GM23338 (cell line): Measurements from ENCODE around the gene WFDC12. TPM values are rescaled to one million over a fixed set of nuclear protein-coding genes. Genes with fewer than 3 reads are reported as not detected.

Source experiments
- ATAC-seq: fragments of 200-7000 bp; cut with Tn5 transposase; 3 replicates; pipeline ENCODE4 v1.9.1; 2020
- DNase-seq: peaks from one replicate; pipeline ENCODE4 v3.0.0-alpha.2; 2015; ENCODE audit warnings: low spot score
- H2AFZ ChIP-seq: fragments of 200-600 bp; sonication (generic); 2 replicates; pipeline ENCODE4 v1.8.0; 2016; ENCODE audit warnings: antibody characterized with exemption, mild to moderate bottlenecking, moderate library complexity
- H3F3A ChIP-seq: fragments of 200-600 bp; sonication (generic); replicated peaks from 2 replicates; pipeline ENCODE4 v1.8.0; 2017; ENCODE audit warnings: antibody characterized with exemption, mixed run types, low read depth
- H3K27ac ChIP-seq: fragments of 200-600 bp; sonication (generic); 2 replicates; pipeline ENCODE4 v1.6.1; 2016; ENCODE audit warnings: low read depth
- H3K27me3 ChIP-seq: fragments of 200-600 bp; sonication (generic); 2 replicates; pipeline ENCODE4 v1.8.0; 2016; ENCODE audit warnings: mild to moderate bottlenecking, mixed run types, moderate library complexity; ENCODE audit not compliant: insufficient read depth
- H3K36me3 ChIP-seq: fragments of 200-600 bp; sonication (generic); 2 replicates; pipeline ENCODE4 v1.8.0; 2016; ENCODE audit warnings: mild to moderate bottlenecking; ENCODE audit not compliant: insufficient read depth
- H3K4me1 ChIP-seq: fragments of 200-600 bp; sonication (generic); 2 replicates; pipeline ENCODE4 v1.8.0; 2016; ENCODE audit warnings: mild to moderate bottlenecking, moderate library complexity; ENCODE audit not compliant: insufficient read depth
- H3K4me2 ChIP-seq: fragments of 200-600 bp; sonication (generic); 2 replicates; pipeline ENCODE4 v1.7.1; 2017; ENCODE audit warnings: mixed run types
- H3K4me3 ChIP-seq: fragments of 200-600 bp; sonication (generic); 2 replicates; pipeline ENCODE4 v1.6.1; 2016; ENCODE audit warnings: mixed run types
- H3K79me2 ChIP-seq: fragments of 200-600 bp; sonication (generic); replicated peaks from 2 replicates; pipeline ENCODE4 v1.8.0; 2017; ENCODE audit warnings: mild to moderate bottlenecking; ENCODE audit not compliant: insufficient read depth
- H3K9me2 ChIP-seq: fragments of 200-600 bp; sonication (generic); 2 replicates; pipeline ENCODE4 v1.8.0; 2017; ENCODE audit not compliant: insufficient read depth
- H4K20me1 ChIP-seq: fragments of 200-600 bp; sonication (generic); replicated peaks from 2 replicates; pipeline ENCODE4 v1.8.0; 2017; ENCODE audit warnings: mild to moderate bottlenecking; ENCODE audit not compliant: insufficient read depth
- H3K27ac Mint-ChIP-seq: 2 replicates; pipeline ENCODE4 v1.8.0; 2020; ENCODE audit warnings: inconsistent platforms, mild to moderate bottlenecking, moderate library complexity, mixed read lengths
- H3K27me3 Mint-ChIP-seq: 3 replicates; pipeline ENCODE4 v1.8.0; 2022; ENCODE audit warnings: low read depth, mild to moderate bottlenecking, moderate library complexity, mixed read lengths, inconsistent platforms; ENCODE audit not compliant: insufficient read depth, poor library complexity
- H3K36me3 Mint-ChIP-seq: 3 replicates; pipeline ENCODE4 v1.8.0; 2021; ENCODE audit warnings: low read depth, mild to moderate bottlenecking, inconsistent platforms, moderate library complexity, mixed read lengths
- H3K4me1 Mint-ChIP-seq: 3 replicates; pipeline ENCODE4 v1.8.0; 2020; ENCODE audit warnings: mild to moderate bottlenecking, inconsistent platforms, mixed read lengths
- H3K4me3 Mint-ChIP-seq: 3 replicates; pipeline ENCODE4 v1.8.0; 2021; ENCODE audit warnings: moderate library complexity, mild to moderate bottlenecking, inconsistent platforms, mixed read lengths
- H3K9me3 Mint-ChIP-seq: 3 replicates; pipeline ENCODE4 v1.8.0; 2020; ENCODE audit warnings: moderate library complexity, mild to moderate bottlenecking, inconsistent platforms, mixed read lengths
- CREB1 ChIP-seq: fragments of 250-450 bp; sonication (Bioruptor Pico); IDR thresholded peaks from 2 replicates; pipeline ENCODE4 v1.5.0; 2020; ENCODE audit warnings: low read depth, mild to moderate bottlenecking, moderate library complexity
- EZH2 ChIP-seq: fragments of 200-600 bp; sonication (generic); IDR thresholded peaks from one replicate; pipeline ENCODE4 v1.8.0; 2017; ENCODE audit warnings: antibody characterized with exemption, mild to moderate bottlenecking, low read depth; ENCODE audit not compliant: unreplicated experiment
- EZH2phosphoT487 ChIP-seq: fragments of 200-600 bp; sonication (generic); IDR thresholded peaks from one replicate; pipeline ENCODE4 v1.8.1; 2018; ENCODE audit warnings: antibody characterized with exemption; ENCODE audit not compliant: unreplicated experiment
- JUNB ChIP-seq: IDR thresholded peaks from one replicate; pipeline ENCODE4 v1.6.1; 2016; ENCODE audit warnings: antibody characterized with exemption; ENCODE audit not compliant: unreplicated experiment
- NANOG ChIP-seq: IDR thresholded peaks from 2 replicates; pipeline ENCODE4 v1.6.1; 2016; ENCODE audit warnings: antibody characterized with exemption, borderline replicate concordance
- POLR2AphosphoS5 ChIP-seq: IDR thresholded peaks from 2 replicates; pipeline ENCODE4 v1.6.1; 2016; ENCODE audit warnings: antibody characterized with exemption, low read depth
- STAT1 ChIP-seq: IDR thresholded peaks from one replicate; pipeline ENCODE4 v1.6.1; 2016; ENCODE audit warnings: antibody characterized with exemption; ENCODE audit not compliant: unreplicated experiment
- ZNF114 ChIP-seq: fragments of 250-450 bp; sonication (Bioruptor Pico); IDR thresholded peaks from 2 replicates; pipeline ENCODE4 v1.5.0; 2020; ENCODE audit warnings: mild to moderate bottlenecking, moderate library complexity
- ZNF331 ChIP-seq: fragments of 250-450 bp; sonication (Bioruptor Pico); IDR thresholded peaks from 2 replicates; pipeline ENCODE4 v1.5.0; 2020; ENCODE audit warnings: low read depth, mild to moderate bottlenecking, moderate library complexity
- polyA plus RNA-seq: library from polyadenylated mRNA; unstranded; fragments of >200 nt; fragmentation: Nextera tagmentation; extraction: Ambion mirVana; gene quantifications from 2 replicates; pipeline ENCODE4 v1.2.1, GENCODE V29; 2016
- total RNA-seq: library from RNA; depleted of rRNA; stranded (reverse); fragments of >200 nt; shearing (Covaris generic); gene quantifications from 2 replicates; pipeline ENCODE4 v1.2.3, GENCODE V29; 2014
- TF ChIP-seq, protein P1 (sequence below): IDR thresholded peaks from 2 replicates; pipeline ENCODE4 v1.6.1; 2016; ENCODE audit warnings: antibody characterized with exemption
- TF ChIP-seq, protein P2 (sequence below): IDR thresholded peaks from one replicate; pipeline ENCODE4 v1.6.1; 2018; ENCODE audit warnings: antibody characterized with exemption; ENCODE audit not compliant: unreplicated experiment
- TF ChIP-seq, protein P3 (sequence below): fragments of 250-450 bp; sonication (Bioruptor Pico); IDR thresholded peaks from 2 replicates; pipeline ENCODE4 v1.5.0; 2020; ENCODE audit warnings: mild to moderate bottlenecking, moderate library complexity
- TF ChIP-seq, protein P4 (sequence below), 2 experiments: fragments of 200-600 bp in 1 of 2; sonication (generic) in 1 of 2; conservative IDR thresholded peaks; 2 replicates each; pipeline versions ENCODE4 v1.5.1 to v1.6.1; 2016 to 2017; ENCODE audit warnings: antibody characterized with exemption in 2 of 2, low read depth in 2 of 2, mild to moderate bottlenecking in 2 of 2, moderate library complexity in 1 of 2

Gene WFDC12
- total and polyA plus RNA-seq, 2 experiments from 2014 or later = not detected

DNA sequence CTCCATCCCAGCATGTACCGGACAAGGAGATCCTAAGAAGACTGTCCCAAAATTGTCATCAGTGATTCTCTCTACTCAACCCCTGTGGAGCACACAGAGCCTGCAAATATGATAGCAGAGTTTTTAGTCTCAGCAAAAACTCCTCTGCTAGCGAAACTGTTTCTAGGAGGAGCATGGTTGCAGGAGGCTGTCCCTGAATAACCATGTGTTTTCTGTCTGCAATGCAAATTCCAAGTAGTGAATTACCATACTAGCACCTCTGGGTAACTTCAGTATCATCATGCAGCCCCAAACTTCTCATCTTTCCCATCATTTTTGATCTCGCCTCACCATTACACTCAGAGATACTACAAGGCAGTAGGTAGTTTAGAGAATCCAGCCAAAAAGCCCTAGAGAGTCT, 24.8 kb upstream of the WFDC12 start:
- Histone ChIP-seq H3K4me2 (no peak overlapping the region), H3K4me3 (no peak overlapping the region), H3K9me2 (no peaks in the 10 kb centered on the region; the same call in 1 of the 2 replicates), H3F3A (no peaks in the 10 kb centered on the region), H3K27ac (no peak overlapping the region), H3K79me2 (no peaks in the 10 kb centered on the region), H3K36me3 (no peaks in the 10 kb centered on the region), H3K4me1 (no peaks in the 10 kb centered on the region), H2AFZ (no peak overlapping the region), H4K20me1 (no peaks in the 10 kb centered on the region), H3K27me3 (no peaks in the 10 kb centered on the region)
- no peaks in the 10 kb centered on the region for H3K4me1 Mint-ChIP-seq
- no peak overlapping the region for H3K27ac Mint-ChIP-seq
- TF ChIP-seq, protein P1, sequence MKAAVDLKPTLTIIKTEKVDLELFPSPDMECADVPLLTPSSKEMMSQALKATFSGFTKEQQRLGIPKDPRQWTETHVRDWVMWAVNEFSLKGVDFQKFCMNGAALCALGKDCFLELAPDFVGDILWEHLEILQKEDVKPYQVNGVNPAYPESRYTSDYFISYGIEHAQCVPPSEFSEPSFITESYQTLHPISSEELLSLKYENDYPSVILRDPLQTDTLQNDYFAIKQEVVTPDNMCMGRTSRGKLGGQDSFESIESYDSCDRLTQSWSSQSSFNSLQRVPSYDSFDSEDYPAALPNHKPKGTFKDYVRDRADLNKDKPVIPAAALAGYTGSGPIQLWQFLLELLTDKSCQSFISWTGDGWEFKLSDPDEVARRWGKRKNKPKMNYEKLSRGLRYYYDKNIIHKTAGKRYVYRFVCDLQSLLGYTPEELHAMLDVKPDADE = no peak
- no peak for TF ChIP-seq EZH2
- TF ChIP-seq CREB1 = no peak
- no peak for TF ChIP-seq ZNF331
- TF ChIP-seq, protein P2, sequence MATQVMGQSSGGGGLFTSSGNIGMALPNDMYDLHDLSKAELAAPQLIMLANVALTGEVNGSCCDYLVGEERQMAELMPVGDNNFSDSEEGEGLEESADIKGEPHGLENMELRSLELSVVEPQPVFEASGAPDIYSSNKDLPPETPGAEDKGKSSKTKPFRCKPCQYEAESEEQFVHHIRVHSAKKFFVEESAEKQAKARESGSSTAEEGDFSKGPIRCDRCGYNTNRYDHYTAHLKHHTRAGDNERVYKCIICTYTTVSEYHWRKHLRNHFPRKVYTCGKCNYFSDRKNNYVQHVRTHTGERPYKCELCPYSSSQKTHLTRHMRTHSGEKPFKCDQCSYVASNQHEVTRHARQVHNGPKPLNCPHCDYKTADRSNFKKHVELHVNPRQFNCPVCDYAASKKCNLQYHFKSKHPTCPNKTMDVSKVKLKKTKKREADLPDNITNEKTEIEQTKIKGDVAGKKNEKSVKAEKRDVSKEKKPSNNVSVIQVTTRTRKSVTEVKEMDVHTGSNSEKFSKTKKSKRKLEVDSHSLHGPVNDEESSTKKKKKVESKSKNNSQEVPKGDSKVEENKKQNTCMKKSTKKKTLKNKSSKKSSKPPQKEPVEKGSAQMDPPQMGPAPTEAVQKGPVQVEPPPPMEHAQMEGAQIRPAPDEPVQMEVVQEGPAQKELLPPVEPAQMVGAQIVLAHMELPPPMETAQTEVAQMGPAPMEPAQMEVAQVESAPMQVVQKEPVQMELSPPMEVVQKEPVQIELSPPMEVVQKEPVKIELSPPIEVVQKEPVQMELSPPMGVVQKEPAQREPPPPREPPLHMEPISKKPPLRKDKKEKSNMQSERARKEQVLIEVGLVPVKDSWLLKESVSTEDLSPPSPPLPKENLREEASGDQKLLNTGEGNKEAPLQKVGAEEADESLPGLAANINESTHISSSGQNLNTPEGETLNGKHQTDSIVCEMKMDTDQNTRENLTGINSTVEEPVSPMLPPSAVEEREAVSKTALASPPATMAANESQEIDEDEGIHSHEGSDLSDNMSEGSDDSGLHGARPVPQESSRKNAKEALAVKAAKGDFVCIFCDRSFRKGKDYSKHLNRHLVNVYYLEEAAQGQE = no peak
- TF ChIP-seq, protein P3, sequence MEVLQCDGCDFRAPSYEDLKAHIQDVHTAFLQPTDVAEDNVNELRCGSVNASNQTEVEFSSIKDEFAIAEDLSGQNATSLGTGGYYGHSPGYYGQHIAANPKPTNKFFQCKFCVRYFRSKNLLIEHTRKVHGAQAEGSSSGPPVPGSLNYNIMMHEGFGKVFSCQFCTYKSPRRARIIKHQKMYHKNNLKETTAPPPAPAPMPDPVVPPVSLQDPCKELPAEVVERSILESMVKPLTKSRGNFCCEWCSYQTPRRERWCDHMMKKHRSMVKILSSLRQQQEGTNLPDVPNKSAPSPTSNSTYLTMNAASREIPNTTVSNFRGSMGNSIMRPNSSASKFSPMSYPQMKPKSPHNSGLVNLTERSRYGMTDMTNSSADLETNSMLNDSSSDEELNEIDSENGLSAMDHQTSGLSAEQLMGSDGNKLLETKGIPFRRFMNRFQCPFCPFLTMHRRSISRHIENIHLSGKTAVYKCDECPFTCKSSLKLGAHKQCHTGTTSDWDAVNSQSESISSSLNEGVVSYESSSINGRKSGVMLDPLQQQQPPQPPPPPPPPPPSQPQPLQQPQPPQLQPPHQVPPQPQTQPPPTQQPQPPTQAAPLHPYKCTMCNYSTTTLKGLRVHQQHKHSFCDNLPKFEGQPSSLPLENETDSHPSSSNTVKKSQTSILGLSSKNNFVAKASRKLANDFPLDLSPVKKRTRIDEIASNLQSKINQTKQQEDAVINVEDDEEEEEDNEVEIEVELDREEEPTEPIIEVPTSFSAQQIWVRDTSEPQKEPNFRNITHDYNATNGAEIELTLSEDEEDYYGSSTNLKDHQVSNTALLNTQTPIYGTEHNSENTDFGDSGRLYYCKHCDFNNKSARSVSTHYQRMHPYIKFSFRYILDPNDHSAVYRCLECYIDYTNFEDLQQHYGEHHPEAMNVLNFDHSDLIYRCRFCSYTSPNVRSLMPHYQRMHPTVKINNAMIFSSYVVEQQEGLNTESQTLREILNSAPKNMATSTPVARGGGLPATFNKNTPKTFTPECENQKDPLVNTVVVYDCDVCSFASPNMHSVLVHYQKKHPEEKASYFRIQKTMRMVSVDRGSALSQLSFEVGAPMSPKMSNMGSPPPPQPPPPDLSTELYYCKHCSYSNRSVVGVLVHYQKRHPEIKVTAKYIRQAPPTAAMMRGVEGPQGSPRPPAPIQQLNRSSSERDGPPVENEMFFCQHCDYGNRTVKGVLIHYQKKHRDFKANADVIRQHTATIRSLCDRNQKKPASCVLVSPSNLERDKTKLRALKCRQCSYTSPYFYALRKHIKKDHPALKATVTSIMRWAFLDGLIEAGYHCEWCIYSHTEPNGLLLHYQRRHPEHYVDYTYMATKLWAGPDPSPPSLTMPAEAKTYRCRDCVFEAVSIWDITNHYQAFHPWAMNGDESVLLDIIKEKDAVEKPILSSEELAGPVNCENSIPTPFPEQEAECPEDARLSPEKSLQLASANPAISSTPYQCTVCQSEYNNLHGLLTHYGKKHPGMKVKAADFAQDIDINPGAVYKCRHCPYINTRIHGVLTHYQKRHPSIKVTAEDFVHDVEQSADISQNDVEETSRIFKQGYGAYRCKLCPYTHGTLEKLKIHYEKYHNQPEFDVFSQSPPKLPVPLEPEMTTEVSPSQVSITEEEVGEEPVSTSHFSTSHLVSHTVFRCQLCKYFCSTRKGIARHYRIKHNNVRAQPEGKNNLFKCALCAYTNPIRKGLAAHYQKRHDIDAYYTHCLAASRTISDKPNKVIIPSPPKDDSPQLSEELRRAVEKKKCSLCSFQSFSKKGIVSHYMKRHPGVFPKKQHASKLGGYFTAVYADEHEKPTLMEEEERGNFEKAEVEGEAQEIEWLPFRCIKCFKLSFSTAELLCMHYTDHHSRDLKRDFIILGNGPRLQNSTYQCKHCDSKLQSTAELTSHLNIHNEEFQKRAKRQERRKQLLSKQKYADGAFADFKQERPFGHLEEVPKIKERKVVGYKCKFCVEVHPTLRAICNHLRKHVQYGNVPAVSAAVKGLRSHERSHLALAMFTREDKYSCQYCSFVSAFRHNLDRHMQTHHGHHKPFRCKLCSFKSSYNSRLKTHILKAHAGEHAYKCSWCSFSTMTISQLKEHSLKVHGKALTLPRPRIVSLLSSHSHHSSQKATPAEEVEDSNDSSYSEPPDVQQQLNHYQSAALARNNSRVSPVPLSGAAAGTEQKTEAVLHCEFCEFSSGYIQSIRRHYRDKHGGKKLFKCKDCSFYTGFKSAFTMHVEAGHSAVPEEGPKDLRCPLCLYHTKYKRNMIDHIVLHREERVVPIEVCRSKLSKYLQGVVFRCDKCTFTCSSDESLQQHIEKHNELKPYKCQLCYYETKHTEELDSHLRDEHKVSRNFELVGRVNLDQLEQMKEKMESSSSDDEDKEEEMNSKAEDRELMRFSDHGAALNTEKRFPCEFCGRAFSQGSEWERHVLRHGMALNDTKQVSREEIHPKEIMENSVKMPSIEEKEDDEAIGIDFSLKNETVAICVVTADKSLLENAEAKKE (CRISPR knock-in tag) = no peak
- no peak for TF ChIP-seq EZH2phosphoT487
- no peak for TF ChIP-seq POLR2AphosphoS5
- no peak for TF ChIP-seq ZNF114
- no peak for TF ChIP-seq STAT1
- TF ChIP-seq, protein P4, sequence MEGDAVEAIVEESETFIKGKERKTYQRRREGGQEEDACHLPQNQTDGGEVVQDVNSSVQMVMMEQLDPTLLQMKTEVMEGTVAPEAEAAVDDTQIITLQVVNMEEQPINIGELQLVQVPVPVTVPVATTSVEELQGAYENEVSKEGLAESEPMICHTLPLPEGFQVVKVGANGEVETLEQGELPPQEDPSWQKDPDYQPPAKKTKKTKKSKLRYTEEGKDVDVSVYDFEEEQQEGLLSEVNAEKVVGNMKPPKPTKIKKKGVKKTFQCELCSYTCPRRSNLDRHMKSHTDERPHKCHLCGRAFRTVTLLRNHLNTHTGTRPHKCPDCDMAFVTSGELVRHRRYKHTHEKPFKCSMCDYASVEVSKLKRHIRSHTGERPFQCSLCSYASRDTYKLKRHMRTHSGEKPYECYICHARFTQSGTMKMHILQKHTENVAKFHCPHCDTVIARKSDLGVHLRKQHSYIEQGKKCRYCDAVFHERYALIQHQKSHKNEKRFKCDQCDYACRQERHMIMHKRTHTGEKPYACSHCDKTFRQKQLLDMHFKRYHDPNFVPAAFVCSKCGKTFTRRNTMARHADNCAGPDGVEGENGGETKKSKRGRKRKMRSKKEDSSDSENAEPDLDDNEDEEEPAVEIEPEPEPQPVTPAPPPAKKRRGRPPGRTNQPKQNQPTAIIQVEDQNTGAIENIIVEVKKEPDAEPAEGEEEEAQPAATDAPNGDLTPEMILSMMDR (conservative IDR thresholded peaks at IDR 0.05; ENCODE audit: low read depth in 2 of 2) = no peak
- TF ChIP-seq NANOG = no peak
- no peak for TF ChIP-seq JUNB
- ATAC-seq (no peak), DNase-seq (no peak)
- H3K36me3 Mint-ChIP-seq = no peaks in the 10 kb centered on the region
- H3K27me3 Mint-ChIP-seq = peaks cover 5% of the 10 kb centered on the region
- no peak overlapping the region for H3K4me3 Mint-ChIP-seq
- H3K9me3 Mint-ChIP-seq = no peaks in the 10 kb centered on the region
